HUES64 (cell line): ENCODE measurements around the gene TRRAP. TPM values are rescaled to one million over a fixed set of nuclear protein-coding genes. Genes with fewer than 3 reads are reported as not detected.

ENCODE experiments used
- H3K27ac ChIP-seq: 2 replicates; pipeline ENCODE4 v1.7.0; 2013; ENCODE audit warnings: low read depth, low read length, inconsistent platforms
- H3K27me3 ChIP-seq: 2 replicates; pipeline ENCODE4 v1.6.1; 2013; ENCODE audit warnings: mild to moderate bottlenecking, low read length; ENCODE audit not compliant: insufficient read depth
- H3K36me3 ChIP-seq: 2 replicates; pipeline ENCODE4 v1.6.1; 2013; ENCODE audit warnings: mild to moderate bottlenecking, low read length; ENCODE audit not compliant: insufficient read depth
- H3K4me1 ChIP-seq: 2 replicates; pipeline ENCODE4 v1.6.1; 2013; ENCODE audit warnings: mild to moderate bottlenecking, low read length, moderate library complexity; ENCODE audit not compliant: insufficient read depth
- H3K4me3 ChIP-seq: 2 replicates; pipeline ENCODE4 v1.5.1; 2013; ENCODE audit warnings: mild to moderate bottlenecking, low read length, moderate library complexity
- H3K9ac ChIP-seq: 2 replicates; pipeline ENCODE4 v1.6.1; 2013; ENCODE audit warnings: mild to moderate bottlenecking, low read depth, low read length
- H3K9me3 ChIP-seq: 2 replicates; pipeline ENCODE4 v1.6.1; 2013; ENCODE audit warnings: low read depth, low read length; ENCODE audit not compliant: insufficient read depth
- WGBS: fragments of 150-250, 120-280 bp; methylation state at CpG from one replicate; pipeline ENCODE4 v1.1.7; 2013; ENCODE audit warnings: missing lambda C conversion rate; 5-methylcytosine and 5-hydroxymethylcytosine counted together
- polyA plus RNA-seq, 2 experiments: library from polyadenylated mRNA; stranded (reverse); fragments of 50-300 nt; gene quantifications; one replicate each; pipeline ENCODE4 v1.2.3, GENCODE V29; 2013

Gene TRRAP
- polyA plus RNA-seq (2013, experiment 1 of 2) = 20.9 TPM
- polyA plus RNA-seq (2013, experiment 2 of 2) = 20.9 TPM

DNA sequence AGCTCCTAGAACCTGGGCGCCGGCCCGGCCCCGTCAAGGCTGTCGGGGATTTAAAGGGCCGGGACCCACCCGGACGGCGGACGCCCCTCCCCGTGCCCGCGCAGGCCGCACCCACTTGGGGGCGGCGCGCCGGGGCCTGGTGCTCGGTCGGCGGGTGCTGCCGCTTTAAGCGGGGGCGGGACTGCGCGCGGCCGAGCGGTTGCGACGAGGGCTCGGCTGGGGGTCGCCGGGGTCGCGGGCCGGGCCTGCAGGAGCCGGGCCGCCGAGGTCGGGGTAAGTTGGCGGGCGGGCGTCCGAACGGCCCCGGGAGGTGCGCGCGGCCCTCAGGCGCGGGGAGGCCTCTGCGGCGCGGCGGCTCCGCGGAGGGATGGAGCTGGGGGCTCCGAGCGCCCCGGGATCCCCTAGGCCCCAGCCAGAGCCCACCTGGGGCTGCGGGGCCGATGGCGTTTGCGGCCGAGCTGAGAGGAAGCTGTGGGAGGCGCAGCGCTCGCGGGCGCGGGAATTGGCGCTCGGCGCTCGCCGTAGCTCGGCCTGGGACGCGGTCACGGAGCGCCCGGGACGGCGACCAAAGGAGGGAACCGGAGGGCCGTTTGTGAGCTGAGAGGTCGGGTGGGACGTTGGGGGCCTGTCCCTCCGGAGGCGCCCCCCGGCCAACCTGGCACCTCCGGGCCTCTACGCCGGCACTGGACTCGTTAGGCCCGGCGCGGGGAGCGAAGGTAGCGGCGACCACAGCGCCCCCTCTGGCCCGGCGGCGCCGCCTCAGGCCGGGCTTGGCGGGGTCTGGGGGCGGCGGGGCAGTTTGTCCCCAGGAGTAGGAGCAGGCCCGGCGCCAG is at the start of gene TRRAP:
TSS of gene TRRAP (plus strand) at position 168 of the 833 bp plus-strand sequence. CDS start 2,619 bp downstream, outside the sequence.
- Histone ChIP-seq H3K4me3 (peak within 1 kb of the TSS; percentile 92), H3K27ac (peak within 1 kb of the TSS; percentile 93)
- WGBS = under 1% methylated on average over 113 of the region's 113 CpGs

DNA sequence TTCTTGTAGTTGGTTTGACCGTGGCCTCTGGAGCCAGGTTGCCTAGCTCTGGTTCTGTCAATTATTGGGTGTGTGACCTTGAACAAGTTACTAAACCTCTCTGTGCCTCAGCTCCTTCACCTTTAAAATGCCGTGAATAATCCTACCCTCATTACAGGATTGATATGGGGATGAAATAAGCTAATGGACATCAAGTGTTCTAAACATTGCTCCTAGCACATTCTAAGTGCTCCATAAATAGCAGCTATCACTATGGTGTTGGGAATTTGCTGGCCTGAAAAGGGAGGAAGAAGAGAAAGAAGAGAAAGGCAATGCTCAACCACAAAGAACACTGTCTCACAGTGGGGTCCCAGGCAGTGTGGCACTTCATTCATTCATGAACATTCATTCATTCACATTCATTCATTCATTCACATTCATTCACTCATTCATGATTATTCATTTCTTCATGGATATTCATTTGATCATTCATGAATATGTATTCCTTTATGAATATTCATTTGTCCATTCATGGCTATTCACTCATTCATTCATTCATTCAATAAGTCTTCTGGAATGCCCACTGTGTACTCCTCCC is 47.3 kb upstream of the TRRAP start:
- WGBS = 100% methylated on average over 1 of the region's 2 CpGs
- Histone ChIP-seq H3K27me3 (no peaks in the 10 kb centered on the region), H3K27ac (no peak overlapping the region)

More for the DNA sequence above, at the start of gene TRRAP:
- Histone ChIP-seq H3K9me3 (no peaks in the 10 kb centered on the region), H3K4me1 (peaks cover 6% of the 10 kb centered on the region; the same call in 1 of the 2 replicates), H3K36me3 (peaks cover 31% of the 10 kb centered on the region), H3K27me3 (no peaks in the 10 kb centered on the region), H3K9ac (peak within 1 kb of the TSS; percentile 98)

DNA sequence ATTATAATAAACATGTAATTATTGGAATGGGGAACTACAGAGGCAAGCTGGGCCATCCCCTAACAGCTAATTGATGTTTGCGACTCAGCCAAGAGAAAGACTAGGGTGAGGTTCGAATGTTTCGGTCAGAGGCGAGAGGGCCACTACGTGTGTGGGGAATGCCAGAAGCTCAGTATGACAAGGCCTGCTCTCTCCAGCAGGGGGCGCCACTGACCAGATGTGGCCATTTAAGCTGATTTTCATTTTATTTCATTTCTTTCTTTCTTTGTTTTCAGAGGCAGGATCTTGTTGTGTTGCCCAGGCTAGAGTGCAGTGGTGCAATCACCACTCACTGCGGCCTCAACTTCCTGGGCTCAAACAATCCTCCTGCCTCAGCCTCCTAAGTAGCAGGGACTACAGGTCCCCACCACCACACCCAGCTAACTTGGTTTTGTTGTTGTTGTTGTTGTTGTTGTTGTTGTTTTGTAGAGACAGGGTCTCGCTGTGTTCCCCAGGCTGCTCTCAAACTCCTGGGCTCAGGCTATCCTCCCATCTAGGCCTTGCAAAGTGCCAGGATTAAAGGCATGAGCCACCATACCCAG is 46.6 kb upstream of the TRRAP start:
- no peak overlapping the region for H3K9ac ChIP-seq
- H3K4me3 ChIP-seq = no peak overlapping the region
- no peaks in the 10 kb centered on the region for H3K27me3 ChIP-seq
- H3K9me3 ChIP-seq = no peaks in the 10 kb centered on the region
- H3K36me3 ChIP-seq = no peaks in the 10 kb centered on the region
- WGBS = 71% methylated on average over 7 of the region's 8 CpGs
- H3K27ac ChIP-seq = no peak overlapping the region
- peaks cover 2% of the 10 kb centered on the region; the same call in 1 of the 2 replicates for H3K4me1 ChIP-seq

More for the DNA sequence above, 47.3 kb upstream of the TRRAP start:
- peaks cover 9% of the 10 kb centered on the region for H3K4me1 ChIP-seq
- H3K4me3 ChIP-seq = no peak overlapping the region
- no peaks in the 10 kb centered on the region for H3K9me3 ChIP-seq
- H3K9ac ChIP-seq = no peak overlapping the region
- H3K36me3 ChIP-seq = no peaks in the 10 kb centered on the region

DNA sequence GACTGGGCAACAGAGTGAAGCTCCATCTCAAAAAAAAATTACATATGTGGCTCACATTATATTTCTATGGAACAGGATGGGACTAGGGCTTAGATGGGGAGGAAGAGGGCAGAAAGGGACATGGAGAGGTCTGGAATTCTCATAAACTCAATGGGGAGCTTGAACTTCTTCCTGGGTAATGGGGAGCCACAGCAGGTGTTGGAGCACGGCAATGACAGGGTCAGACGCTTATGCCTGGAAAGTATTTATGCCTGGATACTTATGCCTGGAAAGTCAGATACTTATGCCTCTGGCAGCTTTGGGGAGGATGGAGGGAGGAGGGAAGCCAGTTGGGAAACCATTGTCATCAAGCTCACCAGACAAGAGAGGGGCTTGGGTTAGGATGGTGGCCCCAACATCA is 45.3 kb upstream of the TRRAP start:
- Histone ChIP-seq H3K36me3 (no peaks in the 10 kb centered on the region), H3K27me3 (no peaks in the 10 kb centered on the region), H3K27ac (no peak overlapping the region), H3K9ac (no peak overlapping the region), H3K4me3 (no peak overlapping the region), H3K9me3 (no peaks in the 10 kb centered on the region), H3K4me1 (0 out of 2 replicates have a peak, but pooled peaks cover 6% of the 10 kb centered on the region)
- 95% methylated on average over 2 of the region's 2 CpGs for WGBS

DNA sequence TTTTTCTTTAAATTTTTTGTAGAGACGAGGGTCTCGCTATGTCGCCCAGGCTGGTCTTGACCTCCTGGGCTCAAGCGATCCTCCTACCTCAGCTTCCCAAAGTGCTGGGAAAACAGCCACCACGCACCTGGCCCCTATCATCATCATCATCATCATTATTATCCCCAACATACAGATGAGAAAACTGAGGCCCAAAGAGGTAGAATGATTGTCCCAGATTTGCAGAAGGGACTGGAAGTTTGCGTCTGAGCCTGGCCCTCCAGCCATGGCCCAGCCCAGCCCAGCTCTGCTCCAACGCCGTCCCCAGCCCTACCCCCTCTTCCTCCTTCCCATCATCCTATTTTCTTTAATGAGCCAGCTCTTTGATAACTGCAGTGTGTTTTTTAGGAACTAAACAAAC is 43.4 kb upstream of the TRRAP start:
- 89% methylated on average over 7 of the region's 8 CpGs for WGBS
- no peak overlapping the region for H3K4me3 ChIP-seq
- 0 out of 2 replicates have a peak, but pooled peaks cover 6% of the 10 kb centered on the region for H3K4me1 ChIP-seq

DNA sequence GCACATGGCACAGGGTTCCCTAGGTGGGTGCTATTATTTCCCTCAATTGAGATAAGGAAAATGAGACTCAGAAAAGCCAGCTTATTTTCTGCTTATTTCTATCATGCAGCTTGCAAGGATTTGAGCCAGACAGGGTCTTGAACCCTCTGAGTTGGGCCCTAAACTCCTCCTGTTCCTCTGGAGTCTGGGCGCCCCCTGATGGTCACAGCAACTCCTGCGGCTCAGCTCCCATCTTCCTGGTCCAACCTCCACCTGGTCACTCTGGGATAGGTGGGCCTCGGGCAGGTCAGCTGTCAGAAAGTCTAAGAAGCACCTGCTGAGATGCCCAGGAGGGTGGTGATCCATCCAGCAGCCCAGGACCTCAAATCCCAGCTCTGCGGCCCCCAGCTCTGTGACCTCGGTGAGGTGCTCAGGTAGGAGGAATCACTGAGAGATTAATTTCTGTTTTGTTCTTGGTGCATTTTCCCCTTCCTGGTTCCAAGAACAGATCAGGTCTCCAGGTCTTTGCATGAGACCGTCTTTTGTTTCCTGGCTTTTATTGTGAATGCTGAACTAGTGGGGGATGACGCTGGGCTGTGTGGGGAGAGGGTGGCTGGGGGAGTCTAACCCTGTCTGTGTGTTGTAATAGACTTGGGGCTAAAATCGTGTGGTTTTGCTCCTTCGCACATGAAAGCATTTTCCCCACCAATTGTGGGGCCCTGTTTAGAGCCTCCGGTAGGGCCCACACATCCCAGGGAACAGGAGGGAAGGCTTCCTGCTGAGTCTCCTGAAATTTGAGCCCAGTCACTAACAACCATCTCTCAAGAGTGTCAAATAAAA is 41.3 kb upstream of the TRRAP start:
- 0 out of 2 replicates have a peak, but pooled peaks cover 6% of the 10 kb centered on the region for H3K4me1 ChIP-seq
- no peak overlapping the region for H3K4me3 ChIP-seq
- H3K9me3 ChIP-seq = no peaks in the 10 kb centered on the region
- no peaks in the 10 kb centered on the region for H3K27me3 ChIP-seq
- H3K9ac ChIP-seq = no peak overlapping the region
- 19% methylated on average over 10 of the region's 10 CpGs for WGBS
- no peak overlapping the region; the same call in 1 of the 2 replicates for H3K27ac ChIP-seq
- no peaks in the 10 kb centered on the region for H3K36me3 ChIP-seq

More for the DNA sequence above, 43.4 kb upstream of the TRRAP start:
- H3K36me3 ChIP-seq = no peaks in the 10 kb centered on the region
- H3K27me3 ChIP-seq = no peaks in the 10 kb centered on the region
- H3K27ac ChIP-seq = no peak overlapping the region
- H3K9ac ChIP-seq = no peak overlapping the region
- no peaks in the 10 kb centered on the region for H3K9me3 ChIP-seq

DNA sequence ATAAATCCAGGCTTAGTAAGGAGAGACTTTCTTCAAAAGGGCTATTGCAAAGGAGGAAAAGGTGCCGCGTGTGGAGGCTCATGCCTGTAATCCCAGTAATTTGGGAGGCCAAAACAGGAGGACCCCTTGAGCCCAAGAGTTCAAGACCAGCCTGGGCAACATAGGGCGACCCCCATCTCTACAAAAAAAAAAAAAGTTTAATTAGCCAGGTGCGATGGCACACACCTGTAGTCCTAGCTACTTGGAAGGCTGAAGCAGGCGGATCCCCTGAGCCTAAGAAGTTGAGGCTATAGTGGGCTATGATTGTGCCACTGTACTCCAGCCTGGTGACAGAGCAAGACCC is 40.7 kb upstream of the TRRAP start:
- Histone ChIP-seq H3K27ac (no peak overlapping the region), H3K9ac (no peak overlapping the region), H3K36me3 (no peaks in the 10 kb centered on the region), H3K4me3 (no peak overlapping the region), H3K9me3 (no peaks in the 10 kb centered on the region), H3K27me3 (no peaks in the 10 kb centered on the region), H3K4me1 (0 out of 2 replicates have a peak, but pooled peaks cover 6% of the 10 kb centered on the region)
- WGBS = 59% methylated on average over 4 of the region's 5 CpGs

DNA sequence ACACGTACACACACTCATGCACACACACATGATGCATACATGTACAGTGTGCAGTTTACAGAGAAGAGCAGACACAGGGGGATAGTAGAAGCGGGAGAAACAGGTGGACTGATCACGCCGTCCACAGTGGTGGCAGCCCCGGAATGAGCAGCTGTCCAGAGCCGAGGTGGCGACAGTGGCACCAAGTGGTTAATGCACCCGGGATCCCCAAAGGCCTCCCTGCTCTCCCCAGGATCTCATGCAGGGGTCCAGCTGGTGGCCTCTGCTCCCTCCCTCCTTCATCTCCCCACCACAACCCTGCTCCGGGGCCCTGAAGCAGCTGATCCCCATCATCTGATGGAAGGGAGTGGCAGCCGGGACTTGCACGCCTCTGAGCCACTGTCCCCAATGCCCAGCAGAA is 38.2 kb upstream of the TRRAP start:
- H3K36me3 ChIP-seq = no peaks in the 10 kb centered on the region

DNA sequence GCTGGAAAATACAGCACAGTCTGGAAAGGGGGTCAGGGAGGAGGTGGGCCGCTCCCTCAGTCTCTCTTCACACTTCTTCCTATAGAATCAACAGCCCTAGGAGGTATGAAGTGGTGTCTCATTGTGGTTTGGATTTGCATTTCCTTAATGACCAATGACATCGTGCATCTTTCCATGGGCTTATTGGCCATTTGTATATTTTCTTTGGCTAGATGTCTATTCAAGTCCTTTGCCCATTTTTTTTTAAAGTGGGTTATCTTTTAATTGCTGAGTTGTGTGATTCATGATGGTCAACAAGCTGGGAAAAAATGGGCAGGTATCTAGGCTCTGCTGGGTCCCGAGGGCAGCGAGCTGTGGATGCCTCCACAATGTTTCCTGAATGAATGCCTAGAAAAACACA is 37.6 kb upstream of the TRRAP start:
- no peak overlapping the region for H3K4me3 ChIP-seq

More for the DNA sequence above, 38.2 kb upstream of the TRRAP start:
- Histone ChIP-seq H3K4me1 (0 out of 2 replicates have a peak, but pooled peaks cover 6% of the 10 kb centered on the region), H3K27me3 (no peaks in the 10 kb centered on the region), H3K9me3 (no peaks in the 10 kb centered on the region), H3K27ac (no peak overlapping the region), H3K9ac (no peak overlapping the region), H3K4me3 (no peak overlapping the region)
- 90% methylated on average over 10 of the region's 11 CpGs for WGBS

DNA sequence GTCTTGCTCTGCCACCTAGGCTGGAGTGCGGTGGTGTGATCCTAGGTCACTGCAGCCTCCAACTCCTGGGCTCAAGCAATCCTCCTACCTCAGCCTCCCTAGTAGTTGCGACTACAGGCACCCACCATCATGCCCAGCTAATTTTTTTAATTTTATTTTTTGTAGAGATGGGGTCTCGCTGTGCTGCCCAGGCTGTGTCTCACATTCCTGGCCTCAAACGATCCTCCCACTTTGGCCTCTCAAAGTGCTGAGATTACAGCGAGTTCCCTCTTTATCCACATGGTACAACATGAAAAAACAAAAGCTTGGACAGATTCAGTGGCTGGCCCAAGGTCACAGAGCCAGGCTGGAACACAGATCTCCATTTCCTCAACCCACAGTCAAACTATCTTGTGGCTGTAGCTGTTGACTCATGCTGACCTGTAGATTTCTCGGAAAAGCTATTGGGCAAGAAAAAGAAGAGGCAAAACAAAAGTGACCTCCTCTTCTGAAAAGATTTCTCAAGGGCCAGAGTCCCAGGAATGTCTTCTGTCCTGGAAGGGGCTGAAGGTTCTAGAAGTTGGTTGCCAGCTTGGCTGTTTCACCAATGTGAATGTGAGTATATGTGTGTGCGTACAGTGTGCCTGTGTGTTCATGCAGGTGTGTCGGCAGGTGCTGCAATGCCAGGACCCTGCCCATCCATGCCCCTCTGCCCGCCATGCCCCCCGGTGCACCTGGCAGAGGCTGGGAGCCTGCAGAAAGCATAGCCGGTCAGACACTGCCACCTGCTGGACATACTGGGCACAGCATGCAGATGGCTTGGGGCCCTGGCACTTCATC is 36.9 kb upstream of the TRRAP start:
- H3K4me3 ChIP-seq = no peak overlapping the region
- no peaks in the 10 kb centered on the region for H3K27me3 ChIP-seq
- 0 out of 2 replicates have a peak, but pooled peaks cover 6% of the 10 kb centered on the region for H3K4me1 ChIP-seq
- no peaks in the 10 kb centered on the region for H3K9me3 ChIP-seq
- WGBS = 56% methylated on average over 11 of the region's 11 CpGs
- no peaks in the 10 kb centered on the region for H3K36me3 ChIP-seq
- H3K27ac ChIP-seq = no peak overlapping the region
- H3K9ac ChIP-seq = no peak overlapping the region

More for the DNA sequence above, 37.6 kb upstream of the TRRAP start:
- H3K27ac ChIP-seq = no peak overlapping the region
- no peaks in the 10 kb centered on the region for H3K9me3 ChIP-seq
- H3K4me1 ChIP-seq = 0 out of 2 replicates have a peak, but pooled peaks cover 6% of the 10 kb centered on the region
- WGBS = 68% methylated on average over 3 of the region's 4 CpGs
- no peak overlapping the region for H3K9ac ChIP-seq
- no peaks in the 10 kb centered on the region for H3K36me3 ChIP-seq
- no peaks in the 10 kb centered on the region for H3K27me3 ChIP-seq
